PC-9 (cell line): ENCODE data around the gene DHRS4L2. TPM values are rescaled to one million over a fixed set of nuclear protein-coding genes. Genes with fewer than 3 reads are reported as not detected.
A peak's percentile ranks its signal among the peaks of the same experiment; 100 is the strongest.
"Not testable (repeated sequence)": the region's sequence is repeated elsewhere in the genome, so short reads cannot be mapped to it uniquely, and the experiment has no call there.

ENCODE experiments used
- BruUV-seq: library from RNA; stranded (reverse); fragments of 400-500 nt; replicated peaks from 2 replicates; lab custom pipeline; 2021; lab: Mats Ljungman, UMichigan
- CTCF ChIA-PET: fragments of 300-600 bp; sonication (Branson Sonifier 250); formaldehyde crosslinking; loops from one replicate; lab custom pipeline; 2022; ENCODE audit warnings: antibody characterized with exemption; lab: Charles Lee
- POLR2A ChIA-PET: fragments of 300-600 bp; sonication (Branson Sonifier 250); formaldehyde crosslinking; loops from one replicate; lab custom pipeline; 2022; ENCODE audit warnings: antibody characterized with exemption; ENCODE audit not compliant: unreplicated experiment; lab: Charles Lee
- DNase-seq, 2 experiments: peaks; one replicate each; pipeline versions ENCODE4 v3.0.0 to v3.0.0-alpha.2; 2015 to 2022; ENCODE audit warnings: mixed read lengths in 1 of 2
- H2AFZ ChIP-seq: fragments of 200-600 bp; sonication (generic); 2 replicates; pipeline ENCODE4 v1.8.1; 2017; ENCODE audit warnings: antibody characterized with exemption
- H3F3A ChIP-seq: fragments of 200-600 bp; sonication (generic); 2 replicates; pipeline ENCODE4 v1.8.1; 2017; ENCODE audit warnings: antibody characterized with exemption, mild to moderate bottlenecking, low read depth; ENCODE audit not compliant: insufficient read depth
- H3K27ac ChIP-seq: fragments of 200-600 bp; sonication (generic); 2 replicates; pipeline ENCODE4 v1.6.1; 2016; ENCODE audit warnings: mixed run types
- H3K27me3 ChIP-seq: fragments of 200-600 bp; sonication (generic); 2 replicates; pipeline ENCODE4 v1.6.1; 2016; ENCODE audit warnings: low read depth, mixed run types; ENCODE audit not compliant: insufficient read depth
- H3K36me3 ChIP-seq: fragments of 200-600 bp; sonication (generic); 2 replicates; pipeline ENCODE4 v1.6.1; 2016; ENCODE audit warnings: low read depth, mixed run types
- H3K4me1 ChIP-seq: fragments of 200-600 bp; sonication (generic); replicated peaks from 2 replicates; pipeline ENCODE4 v1.6.1; 2016; ENCODE audit warnings: mixed run types; ENCODE audit not compliant: insufficient read depth
- H3K4me2 ChIP-seq: fragments of 200-600 bp; sonication (generic); 2 replicates; pipeline ENCODE4 v1.6.1; 2017; ENCODE audit warnings: mixed run types
- H3K4me3 ChIP-seq: fragments of 200-600 bp; sonication (generic); 2 replicates; pipeline ENCODE4 v1.6.1; 2016; ENCODE audit warnings: mixed run types
- H3K79me2 ChIP-seq: fragments of 200-600 bp; sonication (generic); 2 replicates; pipeline ENCODE4 v1.6.1; 2017; ENCODE audit warnings: low read depth, mixed run types
- H3K9me2 ChIP-seq: fragments of 200-600 bp; sonication (generic); 2 replicates; pipeline ENCODE4 v1.8.1; 2017; ENCODE audit warnings: mild to moderate bottlenecking; ENCODE audit not compliant: insufficient read depth
- H3K9me3 ChIP-seq: fragments of 200-600 bp; sonication (generic); 2 replicates; pipeline ENCODE4 v1.8.1; 2016; ENCODE audit warnings: low read depth; ENCODE audit not compliant: insufficient read depth
- H4K20me1 ChIP-seq: fragments of 200-600 bp; sonication (generic); 2 replicates; pipeline ENCODE4 v1.8.1; 2017; ENCODE audit not compliant: insufficient read depth
- CTCF ChIP-seq: fragments of 200-600 bp; sonication (generic); conservative IDR thresholded peaks from 2 replicates; pipeline ENCODE4 v1.6.1; 2017; ENCODE audit warnings: mixed run types, antibody characterized with exemption, mild to moderate bottlenecking, moderate library complexity
- intact Hi-C: fragments of 100-400 bp; cut with micrococcal nuclease; formaldehyde crosslinking; loops from one replicate; pipeline ENCODE4 v1.10.0; 2022; ENCODE audit not compliant: unreplicated experiment
- total RNA-seq: library from RNA; stranded (reverse); gene quantifications from 2 replicates; pipeline ENCODE4 v1.2.3, GENCODE V29; 2021

DHRS4L2 gene
- total RNA-seq, 1 experiment from 2014 or later, result 14.8 TPM

GRCh38 chr14:24018978-24019377, 30.2 kb downstream of the DHRS4L2 start:
- H3K9me3 ChIP-seq, H3K36me3 ChIP-seq, H4K20me1 ChIP-seq, H3K4me1 ChIP-seq, DNase-seq, intact Hi-C loops, BruUV-seq, H3K4me3 ChIP-seq, POLR2A ChIA-PET, H3K79me2 ChIP-seq, H3K4me2 ChIP-seq, H3F3A ChIP-seq, H3K9me2 ChIP-seq, CTCF ChIA-PET, H3K27ac ChIP-seq, H3K27me3 ChIP-seq, H2AFZ ChIP-seq: not testable (repeated sequence)

- H3K9me2 ChIP-seq, H2AFZ ChIP-seq, H3K79me2 ChIP-seq, BruUV-seq, POLR2A ChIA-PET, H3F3A ChIP-seq, H3K27ac ChIP-seq, H3K36me3 ChIP-seq, H4K20me1 ChIP-seq, H3K4me2 ChIP-seq, H3K4me3 ChIP-seq, H3K4me1 ChIP-seq, H3K27me3 ChIP-seq, DNase-seq, intact Hi-C loops, H3K9me3 ChIP-seq, CTCF ChIA-PET: not testable (repeated sequence)
- TF ChIP-seq CTCF, result peak; percentile 31; the same call in 1 of the 2 replicates
Observed at GRCh38 chr14:24019944-24020343, 31.2 kb downstream of the DHRS4L2 start.

GRCh38 chr14:24020520-24020919, 31.8 kb downstream of the DHRS4L2 start:
- H3K4me2 ChIP-seq, H3K36me3 ChIP-seq, H3K9me3 ChIP-seq, CTCF ChIA-PET, H3K27me3 ChIP-seq, H3F3A ChIP-seq, H3K9me2 ChIP-seq, H4K20me1 ChIP-seq, POLR2A ChIA-PET, H3K79me2 ChIP-seq, H3K4me1 ChIP-seq, BruUV-seq, DNase-seq, H3K4me3 ChIP-seq, intact Hi-C loops, H3K27ac ChIP-seq, H2AFZ ChIP-seq: not testable (repeated sequence)

GRCh38 chr14:24024939-24025418, 36.2 kb downstream of the DHRS4L2 start:
- POLR2A ChIA-PET, H3F3A ChIP-seq, BruUV-seq, H3K9me3 ChIP-seq, H3K4me2 ChIP-seq, CTCF ChIA-PET, H3K9me2 ChIP-seq, intact Hi-C loops, DNase-seq, H2AFZ ChIP-seq, H3K4me1 ChIP-seq, H4K20me1 ChIP-seq, H3K36me3 ChIP-seq, H3K79me2 ChIP-seq, H3K27me3 ChIP-seq, H3K4me3 ChIP-seq, H3K27ac ChIP-seq: not testable (repeated sequence)

- H3K27me3 ChIP-seq, H3K9me3 ChIP-seq, DNase-seq, POLR2A ChIA-PET, CTCF ChIA-PET, H3F3A ChIP-seq, H4K20me1 ChIP-seq, H3K4me1 ChIP-seq, H3K27ac ChIP-seq, H2AFZ ChIP-seq, H3K36me3 ChIP-seq, H3K9me2 ChIP-seq, H3K4me3 ChIP-seq, BruUV-seq, H3K79me2 ChIP-seq, intact Hi-C loops, H3K4me2 ChIP-seq: not testable (repeated sequence)
Observed at GRCh38 chr14:24029687-24030086, 41.0 kb downstream of the DHRS4L2 start.

GRCh38 chr14:24031331-24031730, 42.6 kb downstream of the DHRS4L2 start:
- H4K20me1 ChIP-seq, H3K79me2 ChIP-seq, H3K36me3 ChIP-seq, intact Hi-C loops, H3K9me3 ChIP-seq, POLR2A ChIA-PET, H3K4me2 ChIP-seq, DNase-seq, H2AFZ ChIP-seq, H3K27ac ChIP-seq, H3K9me2 ChIP-seq, H3K4me1 ChIP-seq, H3K4me3 ChIP-seq, CTCF ChIA-PET, H3F3A ChIP-seq, BruUV-seq, H3K27me3 ChIP-seq: not testable (repeated sequence)
